NOMO-1 treated with DMSO at 0.1 percent for 48 hours (cell line): Measurements from ENCODE around the gene BAZ2B.

Source experiments
- DNase-seq: peaks from one replicate; lab custom pipeline; 2025; ENCODE audit not compliant: unreplicated experiment; lab: John Stamatoyannopoulos, UW

Gene BAZ2B

GRCh38 chr2:159475793-159476192 lies 140.6 kb downstream of the BAZ2B start:
- no peak for DNase-seq

GRCh38 chr2:159471340-159471739 lies 145.0 kb downstream of the BAZ2B start:
- no peak for DNase-seq

- no peak for DNase-seq
Observed at GRCh38 chr2:159468257-159468656, 148.1 kb downstream of the BAZ2B start.

GRCh38 chr2:159462961-159463360 lies 153.4 kb downstream of the BAZ2B start:
- no peak for DNase-seq

GRCh38 chr2:159462201-159462785 lies 154.1 kb downstream of the BAZ2B start:
- no peak for DNase-seq

- DNase-seq, result no peak
Observed at GRCh38 chr2:159461076-159461475, 155.3 kb downstream of the BAZ2B start.

GRCh38 chr2:159460227-159460626 lies 156.1 kb downstream of the BAZ2B start:
- DNase-seq, result no peak

- DNase-seq, result no peak
Observed at GRCh38 chr2:159459279-159459678, 157.1 kb downstream of the BAZ2B start.

GRCh38 chr2:159457589-159457988 lies 158.8 kb downstream of the BAZ2B start:
- DNase-seq, result no peak

GRCh38 chr2:159456500-159457426 lies 159.6 kb downstream of the BAZ2B start:
- peak; percentile 71 for DNase-seq

- no peak for DNase-seq
Observed at GRCh38 chr2:159455330-159455918, 160.9 kb downstream of the BAZ2B start.

- DNase-seq, result no peak
Observed at GRCh38 chr2:159454185-159454584, 162.2 kb downstream of the BAZ2B start.

GRCh38 chr2:159450180-159450579 lies 166.2 kb downstream of the BAZ2B start:
- DNase-seq, result no peak

GRCh38 chr2:159449504-159450124 lies 166.7 kb downstream of the BAZ2B start:
- no peak for DNase-seq

GRCh38 chr2:159446817-159447216 lies 169.5 kb downstream of the BAZ2B start:
- no peak for DNase-seq

- no peak for DNase-seq
Observed at GRCh38 chr2:159446201-159446600, 170.1 kb downstream of the BAZ2B start.

- DNase-seq, result no peak
Observed at GRCh38 chr2:159445307-159445706, 171.0 kb downstream of the BAZ2B start.

- DNase-seq, result no peak
Observed at GRCh38 chr2:159444754-159445153, 171.6 kb downstream of the BAZ2B start.

GRCh38 chr2:159442159-159442852 lies 174.0 kb downstream of the BAZ2B start:
- no peak for DNase-seq

GRCh38 chr2:159441182-159441581 lies 175.2 kb downstream of the BAZ2B start:
- DNase-seq, result no peak

GRCh38 chr2:159439421-159439820 lies 176.9 kb downstream of the BAZ2B start:
- DNase-seq, result no peak
